HUDEP-2 (cell line): ENCODE measurements around the gene KCNAB1.
A peak's percentile ranks its signal among the peaks of the same experiment; 100 is the strongest.

Experiments used
- DNase-seq, 76 experiments: peaks; one replicate each; lab custom pipeline; 2025; ENCODE audit not compliant: unreplicated experiment in 76 of 76; lab: John Stamatoyannopoulos, UW

The KCNAB1 gene

DNA sequence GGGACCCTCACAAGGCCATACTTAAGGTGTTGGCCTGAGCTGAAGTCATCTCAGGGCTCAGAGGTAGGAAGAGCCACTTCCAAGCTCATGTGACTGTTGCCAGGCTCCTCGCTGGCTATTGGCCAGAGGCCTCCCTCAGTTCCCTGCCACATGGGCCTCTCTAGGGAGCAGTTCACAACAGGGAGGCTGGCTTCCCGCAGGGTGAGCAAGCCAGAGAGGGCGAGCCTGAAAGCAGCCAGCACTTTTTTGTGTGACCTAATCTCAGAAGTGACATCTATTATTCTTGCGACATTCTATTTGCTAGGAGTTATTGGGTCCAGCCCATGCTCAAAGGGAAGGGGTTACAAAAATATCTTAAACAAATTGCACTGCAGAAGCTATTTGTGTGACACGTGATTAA lies 233.2 kb downstream of the KCNAB1 start:
- DNase-seq = no peak

DNA sequence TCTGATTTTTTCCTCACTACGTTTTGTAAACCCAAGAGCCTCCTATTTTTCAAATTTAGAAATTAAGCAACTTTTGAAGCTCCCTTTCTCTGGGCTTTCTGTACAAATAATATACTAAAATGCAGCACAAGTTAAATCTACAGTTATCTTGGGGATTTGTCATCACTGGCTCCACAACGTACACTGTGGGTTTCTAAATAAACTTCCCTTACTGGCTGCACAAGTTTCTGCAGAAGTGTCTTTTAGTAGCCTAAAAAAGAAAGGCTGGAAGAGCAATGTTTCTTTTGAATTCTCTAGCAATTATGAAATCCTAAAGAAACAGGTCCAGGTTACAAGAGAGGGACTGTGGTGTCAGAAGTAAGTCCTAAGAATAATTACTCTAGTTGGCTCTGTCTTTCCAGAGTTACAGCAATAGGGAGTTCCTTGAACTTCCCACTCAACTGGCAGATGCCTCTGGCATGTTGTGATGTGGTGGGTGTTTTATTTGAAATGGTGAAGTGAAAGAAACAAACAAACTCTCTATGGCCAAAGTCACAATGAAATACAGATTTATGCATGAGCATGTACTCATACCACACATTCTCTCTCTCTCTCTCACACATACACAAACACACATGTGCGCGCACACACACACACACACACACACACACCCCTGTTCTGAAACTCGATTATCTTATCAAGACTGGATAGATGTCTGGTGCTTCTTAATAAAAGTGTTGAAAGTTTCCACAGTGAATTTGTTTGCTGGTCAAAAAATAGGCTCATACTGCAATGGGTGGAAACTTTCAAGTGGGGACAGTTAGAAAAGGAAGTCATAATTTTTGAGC lies 236.4 kb downstream of the KCNAB1 start:
- DNase-seq = no peak

DNA sequence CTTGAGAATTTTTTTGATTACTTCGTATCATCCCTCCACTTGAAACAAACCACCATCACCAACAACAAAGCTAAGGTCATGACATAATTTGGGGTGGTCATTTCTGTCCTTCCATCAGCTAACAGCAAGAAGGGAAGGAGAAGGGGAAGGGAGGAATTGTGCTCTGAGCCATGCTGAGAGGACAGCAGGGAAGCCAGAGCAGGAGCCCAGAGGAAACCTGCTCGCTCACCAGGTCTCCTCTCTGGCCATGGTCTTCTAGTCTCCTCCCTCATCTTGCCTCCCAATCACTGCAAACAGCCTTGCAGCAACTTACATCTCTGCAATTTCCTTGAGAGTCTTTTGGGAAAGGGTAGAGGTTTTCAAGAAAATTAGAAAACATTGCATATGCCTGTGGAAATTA lies 237.9 kb downstream of the KCNAB1 start:
- DNase-seq = no peak

DNA sequence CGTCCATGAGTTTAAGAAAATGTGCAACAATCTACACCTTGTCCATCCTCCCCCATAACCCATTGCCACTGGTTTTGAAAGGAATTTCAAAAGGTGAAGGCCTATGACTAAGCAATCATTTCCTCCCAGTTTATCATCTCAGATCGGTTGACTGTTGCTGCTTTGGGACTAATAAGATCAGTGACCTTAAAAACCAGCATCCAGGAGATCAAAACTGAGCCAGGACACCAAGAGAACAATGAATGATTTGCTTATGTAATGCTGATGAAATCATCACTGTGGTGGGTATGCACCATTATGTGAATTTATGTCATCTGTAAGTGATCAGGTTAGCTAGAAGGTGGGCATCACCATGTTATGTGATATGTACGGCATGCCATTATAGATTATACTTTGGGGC lies 239.0 kb downstream of the KCNAB1 start:
- DNase-seq = no peak

DNA sequence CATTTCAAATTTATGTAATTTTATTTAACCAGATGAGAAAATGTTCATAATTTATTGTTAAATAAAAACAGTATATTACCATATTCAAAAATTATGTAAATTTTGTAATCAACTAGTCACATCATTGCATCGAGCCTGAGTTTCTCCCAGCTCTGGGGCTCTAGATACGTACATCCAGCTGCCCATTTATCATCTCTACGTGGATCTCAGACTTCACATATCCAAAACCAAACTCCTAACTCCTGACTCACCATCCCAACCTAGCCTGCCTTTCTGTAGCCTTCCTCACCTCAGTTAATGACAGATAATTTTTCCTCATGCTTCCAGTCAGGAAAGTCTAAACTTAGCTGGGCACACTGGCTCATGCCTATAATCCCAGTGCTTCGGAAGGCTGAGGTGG lies 239.7 kb downstream of the KCNAB1 start:
- DNase-seq = no peak

DNA sequence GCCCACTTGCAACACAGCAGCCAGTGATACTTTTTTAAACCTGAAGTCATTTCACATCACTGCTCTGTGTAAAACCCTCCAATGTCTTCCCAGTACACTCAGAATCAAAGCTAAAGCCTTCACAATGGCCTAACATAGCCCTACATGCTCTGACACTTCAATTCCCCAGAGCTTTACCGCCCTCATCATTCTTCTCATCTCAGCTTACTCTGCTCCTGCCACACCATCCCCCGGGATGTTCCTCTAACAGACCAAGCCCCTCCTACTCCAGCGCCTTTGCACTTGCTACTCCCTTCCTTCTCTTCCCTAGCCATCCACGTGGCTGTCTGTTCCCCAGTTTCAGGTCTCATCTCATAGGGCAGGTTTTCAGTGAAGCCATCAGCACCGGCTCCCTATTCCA lies 240.6 kb downstream of the KCNAB1 start:
- no peak for DNase-seq

DNA sequence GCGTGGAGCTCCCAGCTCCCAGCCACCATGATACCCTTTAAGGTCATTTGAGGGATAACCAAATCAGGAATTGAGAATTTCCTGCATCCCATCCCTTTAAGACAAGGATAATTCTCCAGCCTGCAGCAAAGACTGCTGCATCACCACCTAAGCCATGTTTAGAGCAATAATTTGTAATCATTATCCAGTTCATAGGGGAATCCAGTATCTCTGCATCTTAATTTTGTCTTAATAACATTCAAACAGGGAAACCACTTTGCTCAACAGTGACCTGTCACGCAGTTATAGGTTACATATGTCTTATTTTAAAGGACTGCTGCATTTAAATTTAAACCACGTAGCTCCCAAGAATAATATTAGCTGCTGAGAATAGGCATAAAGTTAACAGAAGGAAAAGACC lies 246.2 kb downstream of the KCNAB1 start:
- no peak for DNase-seq

DNA sequence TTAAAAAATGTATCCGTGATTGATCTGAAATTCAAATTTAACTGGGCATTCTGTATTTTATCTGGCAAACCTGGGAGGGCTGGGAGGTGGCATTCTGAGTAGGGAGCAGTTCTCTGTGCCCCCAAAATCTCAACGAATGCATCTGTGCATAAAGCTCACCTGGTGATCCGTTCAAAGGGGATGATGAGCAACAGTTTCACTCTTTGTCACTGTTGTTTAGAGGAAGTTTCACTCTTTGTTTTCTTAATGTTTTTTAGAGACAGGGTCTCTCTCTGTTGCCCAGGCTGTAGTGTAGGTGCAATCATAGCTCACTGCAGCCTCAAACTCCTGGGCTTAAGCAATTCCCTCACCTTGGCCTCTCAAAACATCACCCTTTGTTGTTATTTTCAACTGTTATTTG lies 247.8 kb downstream of the KCNAB1 start:
- no peak for DNase-seq

DNA sequence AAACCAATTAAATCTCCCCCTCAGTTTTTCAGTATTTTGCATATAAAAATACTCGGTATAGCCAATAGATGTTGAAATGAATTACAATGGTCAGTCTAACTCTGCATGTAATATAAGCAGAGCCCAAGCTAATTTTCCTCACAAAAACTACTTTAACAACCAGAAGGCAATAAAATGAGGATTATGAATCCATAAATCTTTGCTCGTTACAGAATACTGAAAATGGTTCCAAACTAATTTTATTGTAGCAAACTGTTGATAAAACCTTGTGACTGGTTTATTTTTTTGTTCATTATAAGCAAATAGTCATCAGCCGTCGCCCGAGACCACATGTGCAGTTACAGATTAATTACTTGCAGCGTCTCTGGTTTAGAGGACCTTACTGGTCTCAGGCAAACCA lies 251.3 kb downstream of the KCNAB1 start:
- no peak for DNase-seq

DNA sequence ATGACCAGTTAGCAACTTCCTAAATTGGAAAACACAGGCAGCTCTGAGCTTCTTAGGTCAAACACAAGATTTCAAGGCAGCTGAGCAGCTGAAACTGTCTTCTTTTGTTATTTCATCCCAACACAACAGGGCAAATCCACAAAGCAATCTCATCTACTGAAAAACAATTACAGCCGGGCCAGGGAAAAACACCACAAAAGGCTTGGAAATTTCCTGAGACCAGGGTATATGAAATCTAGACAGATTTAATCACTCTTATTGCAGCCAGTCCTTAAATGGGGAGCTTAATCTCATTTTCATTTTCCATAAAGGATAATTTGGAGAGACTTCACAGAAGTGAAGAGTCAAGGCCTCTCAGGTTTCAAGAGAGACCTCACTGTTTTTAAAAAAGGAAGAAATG lies 252.7 kb downstream of the KCNAB1 start:
- no peak for DNase-seq

DNA sequence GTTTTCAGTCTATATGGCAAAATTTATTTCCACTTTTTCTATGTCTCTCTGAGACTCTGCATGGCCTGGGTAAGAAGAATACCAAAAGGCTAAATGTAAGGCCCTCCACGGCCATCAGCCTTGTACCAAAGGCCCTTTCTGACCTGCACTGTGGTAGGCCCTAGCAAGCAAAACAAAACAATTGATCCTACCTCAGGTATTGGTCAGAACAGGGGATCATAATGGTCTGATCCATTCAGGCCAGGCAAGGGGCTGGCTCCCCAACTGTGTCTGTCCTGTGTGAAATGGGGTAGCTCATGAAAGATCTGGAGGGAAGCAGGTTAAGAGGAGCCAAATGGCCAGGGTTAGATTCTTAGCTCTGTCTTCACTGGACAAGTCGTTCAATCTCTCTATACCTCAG lies 253.3 kb downstream of the KCNAB1 start:
- DNase-seq = no peak

DNA sequence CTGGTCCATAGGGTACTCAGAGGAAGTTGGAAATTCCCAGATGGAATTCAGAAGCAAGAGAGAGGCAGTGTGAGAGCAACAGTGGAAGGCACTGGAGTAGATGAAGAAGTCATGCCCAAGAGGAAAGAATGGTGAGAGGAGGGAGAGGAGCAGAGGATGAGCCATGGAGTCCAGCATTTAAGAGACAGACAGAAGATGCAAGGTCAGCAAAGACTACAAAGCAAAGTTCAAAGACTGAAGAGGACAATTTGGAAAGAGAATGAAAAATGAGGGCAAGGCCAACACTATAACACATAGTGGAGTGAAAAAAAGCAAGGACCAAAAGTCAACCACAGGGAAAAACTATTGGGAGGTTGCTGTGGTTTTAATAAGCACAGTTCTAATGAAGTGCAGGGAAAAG lies 255.8 kb downstream of the KCNAB1 start:
- DNase-seq = no peak

DNA sequence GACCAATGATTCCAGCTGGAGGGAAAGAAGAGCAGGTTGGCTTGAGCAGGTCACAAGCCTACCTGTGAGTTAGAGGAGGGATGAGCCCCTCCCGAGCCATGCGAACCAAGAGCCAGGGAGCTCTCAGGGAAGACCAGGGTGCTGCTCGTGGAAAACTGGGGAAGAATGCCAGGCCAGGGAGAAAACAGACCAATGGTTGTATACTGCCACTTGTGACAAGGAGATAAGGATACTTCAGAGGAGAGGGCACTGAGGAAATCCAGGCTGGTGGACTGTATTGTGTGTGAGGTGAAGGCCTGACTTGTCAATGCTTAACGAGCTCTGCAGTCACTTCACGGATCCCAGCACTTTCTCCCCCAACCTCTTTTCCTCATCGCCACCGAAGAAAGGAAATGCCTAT lies 256.9 kb downstream of the KCNAB1 start:
- no peak for DNase-seq

DNA sequence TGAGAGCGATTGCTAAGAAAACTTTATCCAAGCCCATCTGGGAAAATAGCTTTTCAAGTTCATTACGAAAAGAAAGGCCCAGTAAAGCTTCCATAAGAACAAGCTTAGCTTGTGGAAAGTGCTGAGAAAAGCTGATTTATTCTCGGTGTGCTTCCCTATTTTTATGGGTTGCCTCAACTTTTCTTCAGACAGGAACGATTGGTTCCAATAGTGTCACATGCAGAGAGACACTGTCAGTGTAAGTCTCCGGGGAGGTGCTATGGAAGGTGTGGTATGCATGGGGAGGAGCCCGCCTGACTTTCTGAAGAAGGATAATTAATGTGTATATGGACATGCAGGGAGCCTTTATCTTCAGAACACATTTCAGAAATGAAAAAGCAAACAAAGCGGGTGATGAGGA lies 257.3 kb downstream of the KCNAB1 start:
- DNase-seq = no peak

DNA sequence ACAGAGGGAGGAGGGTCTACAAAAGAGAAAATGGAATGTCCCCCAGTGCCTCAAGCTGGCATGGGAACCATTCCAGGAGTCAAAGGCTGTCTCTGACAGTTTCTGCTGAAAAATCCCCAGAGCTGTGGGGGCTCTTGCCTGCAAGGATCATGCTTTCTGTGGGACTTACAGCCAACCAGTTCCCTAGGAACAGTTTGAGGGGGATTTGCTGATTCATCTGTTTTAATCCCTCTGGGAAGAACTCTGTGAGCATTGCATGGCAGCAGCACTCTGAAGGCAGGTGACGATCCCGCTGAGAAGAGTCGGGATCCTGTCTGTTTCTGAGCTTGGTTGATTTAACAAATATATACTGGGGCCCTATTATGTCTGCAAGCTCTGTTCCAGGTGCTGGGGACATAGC lies 258.5 kb downstream of the KCNAB1 start:
- DNase-seq = no peak

DNA sequence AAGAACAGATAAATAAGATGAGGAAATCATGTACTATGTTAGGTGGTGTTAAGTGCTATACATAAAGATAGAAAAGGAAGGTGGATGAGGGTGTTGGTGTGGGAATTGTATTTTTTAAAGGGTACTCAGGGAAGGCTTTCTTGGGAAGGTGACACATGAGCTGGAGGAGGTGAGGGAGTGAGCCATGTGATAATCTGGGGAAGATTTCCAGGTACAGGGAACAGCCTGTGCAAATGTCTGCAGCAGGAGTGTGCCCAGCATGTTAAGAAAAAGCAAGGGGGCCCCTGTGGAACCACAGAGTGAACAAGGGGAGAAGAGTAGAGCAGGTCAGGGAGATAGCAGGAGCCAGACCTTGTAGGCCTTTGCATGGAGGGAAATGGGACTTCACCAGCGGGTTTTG lies 258.9 kb downstream of the KCNAB1 start:
- no peak for DNase-seq

DNA sequence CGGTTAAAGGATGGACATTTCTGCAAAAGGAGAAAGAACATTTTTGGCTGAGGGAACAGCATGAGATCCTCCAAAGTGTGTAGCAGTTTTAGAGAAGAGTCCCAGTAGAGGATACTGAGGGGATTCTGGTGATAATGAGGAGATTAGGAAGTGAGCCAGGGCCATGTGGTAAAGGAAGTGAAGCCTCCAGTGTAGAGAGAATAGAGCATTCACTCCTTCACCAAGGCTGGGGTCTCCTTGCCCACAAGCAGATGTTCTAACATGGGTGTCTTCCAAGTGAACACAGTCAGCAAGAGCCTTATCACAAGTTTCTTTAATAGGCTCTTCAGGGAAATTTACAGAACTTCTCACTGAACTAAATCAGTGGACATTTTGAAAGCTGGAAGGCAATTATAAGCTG lies 260.9 kb downstream of the KCNAB1 start:
- no peak for DNase-seq

DNA sequence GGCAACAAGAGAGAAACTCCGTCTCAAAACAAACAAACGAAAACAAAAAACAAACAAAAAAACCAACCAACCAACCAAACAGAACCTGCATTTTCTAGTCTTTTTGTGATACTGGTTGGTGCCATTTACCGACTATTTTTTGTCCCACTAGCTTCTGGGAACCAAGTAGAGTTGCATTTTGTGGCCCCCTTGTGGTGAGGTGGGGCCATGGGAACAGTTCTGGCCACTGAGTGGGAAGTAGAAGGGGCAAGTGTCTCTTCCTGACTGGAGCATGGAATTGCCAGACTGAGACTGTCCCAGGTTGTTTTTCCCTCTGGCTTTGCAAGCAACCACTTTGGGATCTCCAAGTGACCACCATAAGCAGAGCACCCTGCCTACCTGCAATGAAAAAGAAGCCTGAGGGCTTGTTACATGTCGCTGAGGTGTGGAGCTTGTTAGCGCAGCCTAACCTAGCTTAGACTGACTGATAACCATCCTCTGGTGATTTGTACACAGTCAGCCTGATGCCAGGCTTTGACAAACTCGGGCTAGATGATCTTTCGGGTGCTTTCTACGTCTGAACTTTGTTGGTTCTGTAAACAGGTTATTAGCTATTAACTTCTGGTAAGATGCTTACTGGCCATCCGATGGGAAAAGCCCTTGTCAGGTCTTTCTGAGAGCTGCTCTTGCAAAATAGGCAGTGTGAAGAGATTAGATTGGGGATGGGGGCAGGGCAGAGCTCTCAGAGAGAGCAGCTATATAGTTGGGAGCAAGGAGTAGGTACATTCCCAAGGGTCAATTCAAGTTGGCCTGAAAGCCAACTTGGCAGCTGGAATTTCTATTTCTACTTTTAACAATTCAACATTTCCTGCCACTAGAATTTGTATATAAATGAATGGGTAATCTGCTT lies 262.3 kb downstream of the KCNAB1 start:
- peak in 22 of 76 experiments; percentile 1 to 36 (median 7) for DNase-seq

DNA sequence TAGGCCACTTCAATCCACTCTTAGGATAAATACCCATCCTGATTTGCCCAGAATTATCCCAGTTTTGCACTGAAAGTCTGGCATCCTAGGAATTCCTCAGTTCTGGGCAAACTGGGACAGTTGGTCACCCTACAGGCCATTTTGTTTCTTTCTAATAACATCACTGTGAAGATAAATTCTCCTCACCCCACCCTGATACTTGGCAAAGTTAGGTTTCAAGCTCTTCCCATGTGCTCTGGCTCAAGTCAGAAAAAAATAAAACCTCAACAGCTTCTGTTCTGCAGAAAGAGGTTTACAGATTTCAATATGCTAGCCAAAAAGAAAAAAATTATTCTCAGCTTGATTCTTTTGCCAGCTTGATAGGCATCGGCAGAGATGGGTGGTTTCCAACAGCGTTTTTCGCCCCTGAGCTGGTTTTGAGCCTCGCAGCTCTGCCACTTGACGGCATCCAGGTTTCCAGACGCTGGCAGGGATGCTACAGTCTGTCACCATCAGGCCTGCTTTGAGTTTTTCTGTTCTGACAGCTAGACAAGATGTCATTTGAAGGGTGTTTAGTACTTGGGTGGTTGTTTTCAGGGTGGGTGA lies 263.2 kb downstream of the KCNAB1 start:
- no peak for DNase-seq

DNA sequence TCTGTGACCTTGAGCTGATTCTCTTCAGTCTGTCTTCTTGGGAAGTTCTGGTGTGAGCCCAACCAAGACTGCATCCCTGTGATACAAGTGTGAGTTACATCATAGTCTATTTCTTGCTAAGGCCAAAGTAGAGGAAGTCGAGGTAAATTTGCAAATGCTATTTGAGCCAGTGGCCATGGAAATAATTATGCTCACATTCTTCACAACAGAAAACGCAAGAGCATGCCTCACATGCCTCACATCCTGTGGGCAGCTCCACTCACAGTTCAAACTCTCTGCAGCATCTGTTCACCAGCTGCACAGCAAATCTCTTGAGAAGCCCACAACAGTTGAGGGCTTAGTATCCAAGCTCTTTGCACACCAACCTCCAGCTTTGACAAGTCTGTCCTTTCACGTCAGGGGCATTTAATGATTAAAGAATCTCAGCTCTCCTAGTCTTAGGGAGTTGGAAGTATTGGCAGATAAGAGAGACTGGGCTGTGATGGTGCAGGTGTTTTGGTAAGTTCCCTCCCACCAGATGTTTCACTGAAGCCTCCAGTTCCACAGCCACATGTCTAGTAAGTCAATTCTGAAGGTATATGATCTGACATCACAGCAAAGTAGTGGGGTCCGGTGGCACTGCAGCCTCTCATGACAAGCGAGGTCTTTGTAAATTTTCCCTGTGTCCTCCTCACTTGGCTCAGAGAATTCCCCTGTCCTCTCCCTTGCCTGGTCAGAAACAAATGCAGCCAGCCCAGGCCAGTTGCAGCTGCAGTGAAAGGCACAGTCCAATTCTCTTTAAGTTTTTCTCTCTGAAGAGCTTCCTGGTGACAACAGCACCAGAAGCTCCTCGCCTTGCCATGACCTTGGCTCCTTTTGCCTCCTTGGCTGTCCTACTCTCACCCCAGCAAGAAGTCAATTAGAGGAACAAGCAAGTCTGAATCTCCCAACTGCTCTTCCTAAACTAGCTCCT lies 268.4 kb downstream of the KCNAB1 start:
- no peak for DNase-seq
